PC-3 (cell line): ENCODE measurements around the gene SLC2A9. TPM values are rescaled to one million over a fixed set of nuclear protein-coding genes. Genes with fewer than 3 reads are reported as not detected.

Experiments
- ATAC-seq: fragments of 200-7000 bp; cut with Tn5 transposase; 2 replicates; pipeline ENCODE4 v1.9.1; 2020; ENCODE audit warnings: mild to moderate bottlenecking, moderate library complexity
- BruUV-seq: library from RNA; stranded (reverse); fragments of 400-500 nt; replicated peaks from 2 replicates; lab custom pipeline; 2021; lab: Mats Ljungman, UMichigan
- CTCF ChIA-PET: fragments of 300-600 bp; sonication (Branson Sonifier 250); formaldehyde crosslinking; loops from one replicate; lab custom pipeline; 2022; ENCODE audit warnings: antibody characterized with exemption; lab: Charles Lee
- POLR2A ChIA-PET: fragments of 300-600 bp; sonication (Branson Sonifier 250); formaldehyde crosslinking; loops from one replicate; lab custom pipeline; 2022; ENCODE audit warnings: antibody characterized with exemption; ENCODE audit not compliant: unreplicated experiment; lab: Charles Lee
- DNase-seq: peaks from one replicate; pipeline ENCODE4 v3.0.0-alpha.2; 2015
- H2AFZ ChIP-seq: fragments of 300-600 bp; sonication (generic); 2 replicates; pipeline ENCODE4 v1.6.0; 2016; ENCODE audit warnings: antibody characterized with exemption, low read length
- H3F3A ChIP-seq: fragments of 300-600 bp; sonication (generic); one replicate; pipeline ENCODE4 v1.6.0; 2017; ENCODE audit warnings: antibody characterized with exemption, low read length, control low read depth, mild to moderate bottlenecking; ENCODE audit not compliant: unreplicated experiment
- H3K27ac ChIP-seq: fragments of 300-600 bp; sonication (generic); 2 replicates; pipeline ENCODE4 v1.5.1; 2016; ENCODE audit warnings: mild to moderate bottlenecking, low read length
- H3K27me3 ChIP-seq: fragments of 300-600 bp; sonication (generic); 2 replicates; pipeline ENCODE4 v1.6.1; 2016; ENCODE audit warnings: low read length, mixed read lengths
- H3K36me3 ChIP-seq: fragments of 300-600 bp; sonication (generic); 2 replicates; pipeline ENCODE4 v1.6.1; 2016; ENCODE audit warnings: low read depth, mixed run types, low read length, mixed read lengths
- H3K4me1 ChIP-seq: fragments of 300-600 bp; sonication (generic); 2 replicates; pipeline ENCODE4 v1.5.1; 2016; ENCODE audit warnings: low read length; ENCODE audit not compliant: insufficient read depth
- H3K4me2 ChIP-seq: fragments of 300-600 bp; sonication (generic); 2 replicates; pipeline ENCODE4 v1.6.0; 2016; ENCODE audit warnings: low read length
- H3K4me3 ChIP-seq: fragments of 300-600 bp; sonication (generic); 2 replicates; pipeline ENCODE4 v1.5.1; 2016; ENCODE audit warnings: mild to moderate bottlenecking, low read length, mixed read lengths
- H3K79me2 ChIP-seq: fragments of 300-600 bp; sonication (generic); 2 replicates; pipeline ENCODE4 v1.6.1; 2017; ENCODE audit warnings: low read length, mixed read lengths
- H3K9ac ChIP-seq: fragments of 300-600 bp; sonication (generic); 2 replicates; pipeline ENCODE4 v1.6.0; 2016; ENCODE audit warnings: mild to moderate bottlenecking, low read length
- H3K9me2 ChIP-seq: fragments of 300-600 bp; sonication (generic); replicated peaks from 2 replicates; pipeline ENCODE4 v1.6.1; 2016; ENCODE audit warnings: mixed run types, low read length, mixed read lengths
- H3K9me3 ChIP-seq: fragments of 300-600 bp; sonication (generic); 2 replicates; pipeline ENCODE4 v1.6.1; 2016; ENCODE audit warnings: low read length, mixed read lengths
- H4K20me1 ChIP-seq: fragments of 300-600 bp; sonication (generic); 2 replicates; pipeline ENCODE4 v1.6.1; 2016; ENCODE audit warnings: low read length, mixed read lengths
- EZH2 ChIP-seq: fragments of 300-600 bp; sonication (generic); IDR thresholded peaks from one replicate; pipeline ENCODE4 v1.6.1; 2017; ENCODE audit warnings: antibody characterized with exemption, mild to moderate bottlenecking, low read length; ENCODE audit not compliant: unreplicated experiment
- EZH2phosphoT487 ChIP-seq: fragments of 300-600 bp; sonication (generic); IDR thresholded peaks from 2 replicates; pipeline ENCODE4 v1.6.1; 2018; ENCODE audit warnings: mild to moderate bottlenecking, antibody characterized with exemption, low read length, borderline replicate concordance
- intact Hi-C: fragments of 100-400 bp; cut with micrococcal nuclease; formaldehyde crosslinking; loops from 2 replicates; pipeline ENCODE4 v1.9.0; 2023
- total RNA-seq: library from RNA; depleted of rRNA; stranded (reverse); fragments of >200 nt; gene quantifications from 2 replicates; pipeline ENCODE4 v1.2.3, GENCODE V29; 2014
- TF ChIP-seq, protein P1 (sequence below): fragments of 300-600 bp; sonication (generic); conservative IDR thresholded peaks from 2 replicates; pipeline ENCODE4 v1.5.1; 2017; ENCODE audit warnings: antibody characterized with exemption, low read depth, mild to moderate bottlenecking, low read length

The SLC2A9 gene
- total RNA-seq, 1 experiment from 2014 or later = 0.11 TPM

DNA sequence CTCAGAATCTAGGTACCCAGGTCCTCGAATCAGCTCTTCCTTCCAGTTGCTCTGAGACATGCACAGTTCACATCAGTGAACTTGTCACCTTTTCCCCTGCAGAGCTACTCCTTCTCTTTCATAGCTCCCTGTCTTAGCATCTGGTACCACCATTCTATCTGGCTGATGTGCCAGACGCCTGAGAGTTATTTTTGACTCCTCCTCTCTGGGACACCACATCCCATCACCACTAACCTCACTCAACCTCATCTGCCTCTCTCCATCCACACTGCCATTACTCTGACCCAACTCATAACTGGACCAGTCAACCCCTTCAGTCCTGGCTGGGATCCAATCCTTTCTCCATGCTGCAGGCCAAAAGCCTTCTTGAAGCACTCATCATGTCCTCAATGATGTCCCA lies 44.5 kb downstream of the SLC2A9 start:
- TF ChIP-seq, protein P1, sequence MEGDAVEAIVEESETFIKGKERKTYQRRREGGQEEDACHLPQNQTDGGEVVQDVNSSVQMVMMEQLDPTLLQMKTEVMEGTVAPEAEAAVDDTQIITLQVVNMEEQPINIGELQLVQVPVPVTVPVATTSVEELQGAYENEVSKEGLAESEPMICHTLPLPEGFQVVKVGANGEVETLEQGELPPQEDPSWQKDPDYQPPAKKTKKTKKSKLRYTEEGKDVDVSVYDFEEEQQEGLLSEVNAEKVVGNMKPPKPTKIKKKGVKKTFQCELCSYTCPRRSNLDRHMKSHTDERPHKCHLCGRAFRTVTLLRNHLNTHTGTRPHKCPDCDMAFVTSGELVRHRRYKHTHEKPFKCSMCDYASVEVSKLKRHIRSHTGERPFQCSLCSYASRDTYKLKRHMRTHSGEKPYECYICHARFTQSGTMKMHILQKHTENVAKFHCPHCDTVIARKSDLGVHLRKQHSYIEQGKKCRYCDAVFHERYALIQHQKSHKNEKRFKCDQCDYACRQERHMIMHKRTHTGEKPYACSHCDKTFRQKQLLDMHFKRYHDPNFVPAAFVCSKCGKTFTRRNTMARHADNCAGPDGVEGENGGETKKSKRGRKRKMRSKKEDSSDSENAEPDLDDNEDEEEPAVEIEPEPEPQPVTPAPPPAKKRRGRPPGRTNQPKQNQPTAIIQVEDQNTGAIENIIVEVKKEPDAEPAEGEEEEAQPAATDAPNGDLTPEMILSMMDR = no peak
- TF ChIP-seq EZH2 = no peak
- no peak for TF ChIP-seq EZH2phosphoT487
- ChIA-PET POLR2A (no interaction called here), CTCF (no interaction called here)
- ATAC-seq = no peak
- Histone ChIP-seq H2AFZ (no peak overlapping the region), H3K27ac (no peak overlapping the region), H3K27me3 (no peaks in the 10 kb centered on the region), H3K4me3 (no peak overlapping the region), H3K9me3 (no peaks in the 10 kb centered on the region), H4K20me1 (no peaks in the 10 kb centered on the region), H3K9ac (no peak overlapping the region), H3K36me3 (no peaks in the 10 kb centered on the region), H3K4me1 (no peaks in the 10 kb centered on the region), H3K79me2 (no peaks in the 10 kb centered on the region), H3K9me2 (no peaks in the 10 kb centered on the region), H3K4me2 (no peak overlapping the region), H3F3A (no peaks in the 10 kb centered on the region)
- no TSS peak for BruUV-seq
- DNase-seq = no peak
- intact Hi-C loops = no loop called here

DNA sequence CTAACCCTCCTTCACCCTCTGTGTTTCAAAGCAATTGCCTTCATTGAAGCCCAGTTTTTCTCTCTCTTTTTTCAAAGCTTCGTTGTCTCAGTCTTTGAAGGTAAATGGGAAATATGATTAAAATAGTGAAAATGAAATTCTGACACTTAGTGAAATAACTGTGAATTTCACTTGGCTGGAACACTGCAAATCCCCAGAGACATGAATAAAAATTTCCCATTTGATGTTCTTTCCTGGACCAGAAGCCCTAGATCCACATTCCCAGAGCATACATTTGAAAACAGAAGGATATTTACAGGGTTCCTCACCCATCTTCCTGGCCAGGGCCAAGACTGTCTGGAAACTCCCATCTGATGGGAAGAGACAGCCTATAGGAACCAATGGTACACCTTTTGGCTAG lies 45.0 kb downstream of the SLC2A9 start:
- H4K20me1 ChIP-seq = no peaks in the 10 kb centered on the region
- no peaks in the 10 kb centered on the region for H3K9me2 ChIP-seq
- no peak overlapping the region for H3K27ac ChIP-seq
- ATAC-seq (no peak), DNase-seq (no peak)
- CTCF ChIA-PET = no interaction called here
- no peak overlapping the region for H2AFZ ChIP-seq
- TF ChIP-seq, protein P1 = no peak
- TF ChIP-seq EZH2phosphoT487 (no peak), EZH2 (no peak)
- no peaks in the 10 kb centered on the region for H3K79me2 ChIP-seq
- H3F3A ChIP-seq = no peaks in the 10 kb centered on the region
- no peaks in the 10 kb centered on the region for H3K36me3 ChIP-seq
- POLR2A ChIA-PET = no interaction called here
- no peak overlapping the region for H3K9ac ChIP-seq
- BruUV-seq = no TSS peak
- no peak overlapping the region for H3K4me3 ChIP-seq
- H3K27me3 ChIP-seq = no peaks in the 10 kb centered on the region
- intact Hi-C loops = no loop called here
- H3K4me1 ChIP-seq = no peaks in the 10 kb centered on the region
- H3K9me3 ChIP-seq = no peaks in the 10 kb centered on the region
- no peak overlapping the region for H3K4me2 ChIP-seq

DNA sequence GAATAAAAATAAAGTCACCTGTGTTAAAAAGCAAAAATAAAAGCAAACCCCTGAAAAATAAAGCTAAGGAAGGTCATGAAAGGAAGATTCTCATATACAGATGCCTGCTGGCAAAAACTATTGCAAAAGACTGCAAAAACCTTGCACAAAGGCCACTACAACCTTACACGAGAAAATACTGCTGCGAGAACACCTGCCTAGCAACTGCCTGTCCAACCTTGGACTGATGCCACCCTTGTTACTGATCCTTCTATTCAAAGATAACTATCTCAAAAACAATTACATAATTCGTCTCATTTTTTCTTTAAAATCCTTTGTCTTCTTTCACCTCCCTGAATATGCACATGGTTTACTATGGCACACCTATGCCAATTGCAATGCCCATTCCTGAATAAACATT lies 49.6 kb downstream of the SLC2A9 start:
- Histone ChIP-seq H3K9me3 (no peaks in the 10 kb centered on the region), H3K36me3 (no peaks in the 10 kb centered on the region), H3K27ac (no peak overlapping the region), H4K20me1 (no peaks in the 10 kb centered on the region), H3K4me3 (no peak overlapping the region), H3K4me2 (no peak overlapping the region), H3K4me1 (no peaks in the 10 kb centered on the region), H3K9ac (no peak overlapping the region), H3K79me2 (no peaks in the 10 kb centered on the region), H2AFZ (no peak overlapping the region), H3F3A (no peaks in the 10 kb centered on the region), H3K27me3 (no peaks in the 10 kb centered on the region), H3K9me2 (no peaks in the 10 kb centered on the region)
- TF ChIP-seq, protein P1 = no peak
- TF ChIP-seq EZH2 (no peak), EZH2phosphoT487 (no peak)
- ChIA-PET CTCF (no interaction called here), POLR2A (no interaction called here)
- no peak for DNase-seq
- no peak for ATAC-seq
- BruUV-seq = no TSS peak
- intact Hi-C loops = no loop called here
